HEK293T (cell line): ENCODE data around the gene PCAT6.

Experiments
- CTCF ChIA-PET: fragments of 350-600 bp; formaldehyde crosslinking; extraction: SDS; loops from one replicate; lab custom pipeline; 2021; ENCODE audit warnings: antibody characterized with exemption, inconsistent platforms; lab: Yijun Ruan, JAX
- POLR2A ChIA-PET: fragments of 350-600 bp; formaldehyde crosslinking; extraction: SDS; loops from one replicate; lab custom pipeline; 2020; ENCODE audit warnings: antibody characterized with exemption, inconsistent platforms; lab: Yijun Ruan, JAX
- DNase-seq: peaks from one replicate; pipeline ENCODE4 v3.0.0; 2012; ENCODE audit warnings: mixed read lengths; ENCODE audit errors: extremely low spot score
- ARNT ChIP-seq: fragments of 450-650 bp; IDR thresholded peaks from 2 replicates; pipeline ENCODE4 v1.6.1; 2017; ENCODE audit warnings: mild to moderate bottlenecking
- BHLHE40 ChIP-seq: fragments of 450-650 bp; IDR thresholded peaks from 2 replicates; pipeline ENCODE4 v1.6.1; 2016; ENCODE audit warnings: mild to moderate bottlenecking, moderate library complexity, borderline replicate concordance
- CTBP1 ChIP-seq: fragments of 450-650 bp; IDR thresholded peaks from 2 replicates; pipeline ENCODE4 v1.6.1; 2016; ENCODE audit warnings: borderline replicate concordance
- ELF4 ChIP-seq: fragments of 450-650 bp; IDR thresholded peaks from 2 replicates; pipeline ENCODE4 v1.6.1; 2017; ENCODE audit warnings: antibody characterized with exemption
- FOXA1 ChIP-seq: fragments of 450-650 bp; IDR thresholded peaks from 2 replicates; pipeline ENCODE4 v1.6.1; 2016; ENCODE audit warnings: mild to moderate bottlenecking
- FOXK2 ChIP-seq: fragments of 450-650 bp; IDR thresholded peaks from 2 replicates; pipeline ENCODE4 v1.6.1; 2016; ENCODE audit warnings: mild to moderate bottlenecking
- FOXM1 ChIP-seq: fragments of 450-650 bp; IDR thresholded peaks from 2 replicates; pipeline ENCODE4 v1.6.1; 2017; ENCODE audit warnings: mild to moderate bottlenecking, borderline replicate concordance
- HDGF ChIP-seq: fragments of 450-650 bp; IDR thresholded peaks from 2 replicates; pipeline ENCODE4 v1.6.1; 2017; ENCODE audit warnings: antibody characterized with exemption, borderline replicate concordance
- L3MBTL2 ChIP-seq: fragments of 450-650 bp; conservative IDR thresholded peaks from 2 replicates; pipeline ENCODE4 v1.6.1; 2016; ENCODE audit warnings: mild to moderate bottlenecking
- LEF1 ChIP-seq: fragments of 450-650 bp; IDR thresholded peaks from 2 replicates; pipeline ENCODE4 v1.6.1; 2017; ENCODE audit warnings: mild to moderate bottlenecking, borderline replicate concordance
- NFRKB ChIP-seq: fragments of 450-650 bp; IDR thresholded peaks from 2 replicates; pipeline ENCODE4 v1.6.1; 2016; ENCODE audit warnings: mild to moderate bottlenecking, moderate library complexity
- SP1 ChIP-seq: fragments of 450-650 bp; IDR thresholded peaks from 2 replicates; pipeline ENCODE4 v1.6.1; 2017
- SUZ12 ChIP-seq: fragments of 450-650 bp; IDR thresholded peaks from 2 replicates; pipeline ENCODE4 v1.6.1; 2016; ENCODE audit warnings: mild to moderate bottlenecking
- TARDBP ChIP-seq: fragments of 450-650 bp; IDR thresholded peaks from 2 replicates; pipeline ENCODE4 v1.6.1; 2016
- ZNF384 ChIP-seq: fragments of 450-650 bp; IDR thresholded peaks from 2 replicates; pipeline ENCODE4 v1.6.1; 2016
- TF ChIP-seq, protein P1 (sequence below): fragments of 450-650 bp; IDR thresholded peaks from 2 replicates; pipeline ENCODE4 v1.6.1; 2016

The PCAT6 gene

GRCh38 chr1:202854787-202855186 is 44.0 kb downstream of the PCAT6 start:
- no peak for DNase-seq
- POLR2A ChIA-PET, result interaction anchor here (1.1 kb wide), 1 partner anchor 44 kb away, joined by 3 read pairs; the partner anchor contains the start of gene PCAT6
- CTCF ChIA-PET, result interaction anchor here (1.0 kb wide), 1 partner anchor 64 kb away, joined by 4 read pairs; no protein-coding TSS in a partner anchor
- no peak for TF ChIP-seq L3MBTL2
- TF ChIP-seq ELF4, result no peak
- TF ChIP-seq FOXK2, result no peak
- TF ChIP-seq SUZ12, result no peak
- TF ChIP-seq FOXM1, result no peak
- TF ChIP-seq, protein P1, sequence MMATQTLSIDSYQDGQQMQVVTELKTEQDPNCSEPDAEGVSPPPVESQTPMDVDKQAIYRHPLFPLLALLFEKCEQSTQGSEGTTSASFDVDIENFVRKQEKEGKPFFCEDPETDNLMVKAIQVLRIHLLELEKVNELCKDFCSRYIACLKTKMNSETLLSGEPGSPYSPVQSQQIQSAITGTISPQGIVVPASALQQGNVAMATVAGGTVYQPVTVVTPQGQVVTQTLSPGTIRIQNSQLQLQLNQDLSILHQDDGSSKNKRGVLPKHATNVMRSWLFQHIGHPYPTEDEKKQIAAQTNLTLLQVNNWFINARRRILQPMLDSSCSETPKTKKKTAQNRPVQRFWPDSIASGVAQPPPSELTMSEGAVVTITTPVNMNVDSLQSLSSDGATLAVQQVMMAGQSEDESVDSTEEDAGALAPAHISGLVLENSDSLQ, result no peak
- TF ChIP-seq ARNT, result no peak
- TF ChIP-seq SP1, result no peak
- no peak for TF ChIP-seq TARDBP
- TF ChIP-seq CTBP1, result no peak
- no peak for TF ChIP-seq NFRKB
- TF ChIP-seq FOXA1, result no peak
- TF ChIP-seq BHLHE40, result no peak
- TF ChIP-seq LEF1, result no peak
- TF ChIP-seq ZNF384, result no peak
- no peak for TF ChIP-seq HDGF

DNA sequence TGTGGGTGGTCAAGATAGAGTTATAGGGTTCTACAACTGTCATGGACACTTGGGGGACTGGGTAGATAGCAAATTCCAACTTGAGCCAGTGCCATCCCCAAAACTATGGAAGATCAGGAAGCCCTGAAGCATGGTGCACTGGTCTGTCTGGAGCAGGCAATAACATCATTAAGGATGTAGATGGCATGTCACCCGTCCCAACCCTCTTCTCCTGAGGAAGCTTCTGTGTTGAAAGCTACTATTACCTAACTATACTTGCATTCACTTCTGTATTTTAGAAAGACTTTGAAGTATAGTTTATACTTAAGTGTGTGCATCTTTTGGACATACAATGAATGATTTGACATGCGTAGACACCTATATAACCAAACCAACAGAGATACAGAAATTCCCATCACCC is 45.3 kb downstream of the PCAT6 start:
- ChIA-PET CTCF (no interaction called here), POLR2A (no interaction called here)
- DNase-seq, result no peak
- TF ChIP-seq BHLHE40 (no peak), CTBP1 (no peak), HDGF (no peak), FOXK2 (no peak), L3MBTL2 (no peak), TARDBP (no peak), ARNT (no peak), FOXM1 (no peak), ELF4 (no peak), ZNF384 (no peak), NFRKB (no peak), LEF1 (no peak)
- TF ChIP-seq, protein P1, result no peak

DNA sequence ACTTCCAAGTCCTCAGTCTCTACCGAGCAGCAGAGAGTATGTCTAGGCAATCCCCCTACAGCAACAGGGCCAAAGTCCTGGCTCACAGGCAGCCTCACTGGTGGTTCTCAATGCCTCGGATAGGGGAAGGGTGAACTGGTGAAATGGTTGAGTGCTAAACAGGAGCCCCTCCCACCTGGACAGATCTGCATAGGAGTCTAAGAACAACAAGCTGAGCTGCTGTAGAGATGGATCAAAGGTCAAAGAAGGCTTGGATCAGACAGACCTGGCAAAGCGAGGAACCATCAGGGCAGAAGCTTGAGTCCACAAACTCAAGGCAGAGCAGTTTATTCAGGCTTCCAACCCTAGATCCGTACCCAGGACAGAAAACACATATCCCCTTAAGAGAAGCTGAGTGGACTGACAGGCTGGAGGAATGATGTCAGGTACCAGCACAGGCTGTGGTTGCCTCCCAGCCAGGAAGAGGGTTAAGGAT is 46.4 kb downstream of the PCAT6 start:
- ChIA-PET CTCF (no interaction called here), POLR2A (no interaction called here)
- no peak for TF ChIP-seq LEF1
- no peak for DNase-seq

DNA sequence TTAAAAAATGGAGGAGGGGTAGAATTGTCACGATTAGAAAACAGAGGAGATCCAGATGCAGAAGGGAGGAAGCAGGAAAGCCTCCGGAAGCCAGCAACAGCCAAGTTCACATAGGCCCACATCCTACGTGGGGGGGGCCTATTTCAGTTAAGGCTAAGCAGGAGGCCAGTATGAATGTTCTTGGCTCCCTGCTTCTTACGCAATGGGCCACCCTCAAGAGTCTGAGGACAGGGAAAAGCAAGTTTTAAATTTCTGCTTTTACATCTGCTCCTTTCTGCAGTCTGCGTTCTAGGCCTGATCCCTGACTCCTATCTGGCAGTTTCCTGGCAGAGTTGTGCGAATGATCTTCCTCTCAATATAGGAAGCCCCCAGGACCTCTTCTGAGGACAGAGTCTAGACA is 47.6 kb downstream of the PCAT6 start:
- CTCF ChIA-PET, result interaction anchor here (1.1 kb wide), 1 partner anchor 107 kb away, joined by 3 read pairs; no protein-coding TSS in a partner anchor
- POLR2A ChIA-PET, result no interaction called here
- no peak for DNase-seq
- no peak for TF ChIP-seq CTBP1
- TF ChIP-seq SP1, result no peak
- no peak for TF ChIP-seq ZNF384
- TF ChIP-seq FOXM1, result no peak
- no peak for TF ChIP-seq LEF1
- no peak for TF ChIP-seq L3MBTL2
- no peak for TF ChIP-seq NFRKB
- no peak for TF ChIP-seq ELF4
- TF ChIP-seq SUZ12, result no peak

DNA sequence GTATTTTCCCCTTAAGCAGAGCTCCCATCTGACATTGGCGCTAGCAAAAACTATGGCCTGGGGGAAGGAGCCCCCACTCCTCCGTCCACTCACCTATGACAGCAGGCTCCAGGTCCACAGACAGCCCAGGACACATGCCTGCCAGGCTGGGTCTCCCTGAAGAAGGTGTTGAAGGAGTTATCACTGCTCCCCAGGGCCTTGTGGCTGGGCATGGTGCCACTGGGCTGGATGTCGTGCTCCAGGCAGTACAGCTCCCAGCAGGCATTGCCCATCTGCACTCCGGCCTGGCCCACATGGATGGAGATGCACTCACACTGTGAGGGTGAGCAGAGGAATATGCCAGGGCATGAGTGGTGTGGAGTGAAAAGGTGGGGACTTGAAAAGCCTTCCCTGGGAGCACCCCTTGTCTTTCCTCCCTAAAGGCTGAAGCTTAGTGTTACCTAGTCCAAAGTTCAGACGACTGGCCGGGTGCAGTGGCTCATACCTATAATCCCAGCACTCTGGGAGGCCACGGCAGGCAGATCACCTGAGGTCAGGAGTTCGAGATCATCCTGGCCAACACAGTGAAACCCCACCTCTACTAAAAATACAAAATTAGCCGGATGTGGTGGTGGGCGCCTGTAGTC is 48.1 kb downstream of the PCAT6 start:
- ChIA-PET POLR2A (interaction anchor here (3.0 kb wide), 1 partner anchor 49 kb away, joined by 9 read pairs; the partner anchor contains the start of gene PCAT6), CTCF (interaction anchor here (0.6 to 1.1 kb wide), 2 partner anchors 86 to 107 kb away, joined by 3 to 5 read pairs; no protein-coding TSS in a partner anchor)
- no peak for DNase-seq
- TF ChIP-seq FOXK2, result no peak
- TF ChIP-seq FOXA1, result no peak
- TF ChIP-seq BHLHE40, result no peak
- no peak for TF ChIP-seq ARNT
- no peak for TF ChIP-seq CTBP1
- TF ChIP-seq LEF1, result no peak
- TF ChIP-seq, protein P1, result no peak

DNA sequence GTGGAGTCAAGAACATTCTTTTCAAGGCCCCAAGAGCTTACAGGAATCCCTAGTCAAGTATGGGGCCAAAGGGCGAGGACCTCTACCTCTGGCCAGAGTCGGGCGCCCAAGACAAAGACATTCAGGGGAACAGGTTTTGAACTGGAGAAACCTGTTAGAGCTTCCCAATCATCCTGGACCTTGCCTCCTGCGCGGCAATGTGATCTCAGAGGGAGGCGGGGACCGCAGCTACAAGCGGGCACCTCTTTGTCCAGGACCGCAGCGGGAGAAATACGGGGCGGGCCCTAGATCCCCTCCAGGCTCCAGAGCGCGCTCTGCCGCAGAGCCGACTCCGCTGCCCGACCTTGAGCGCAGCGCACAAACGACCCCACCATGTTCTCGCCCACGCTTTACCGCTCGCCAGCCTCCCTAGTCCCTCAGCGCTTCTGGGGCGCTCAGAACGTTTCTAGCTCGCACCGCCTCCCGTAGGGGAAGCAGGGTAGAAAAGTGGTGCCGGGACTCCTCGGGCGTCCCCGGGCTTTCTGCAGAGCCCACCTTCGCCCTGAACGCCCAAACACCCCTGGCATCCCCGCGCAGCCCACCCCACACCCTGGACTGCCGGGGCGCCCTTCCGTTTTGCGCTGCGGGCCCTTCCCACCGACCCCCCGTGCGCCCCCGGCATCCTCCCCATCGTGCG is 50.1 kb downstream of the PCAT6 start:
- POLR2A ChIA-PET, result interaction anchor here (0.8 to 3.0 kb wide), 8 partner anchors 10 to 146 kb away, joined by 3 to 9 read pairs (median 6); partner anchors contain the start of genes PCAT6, RABIF and TMEM183A
- DNase-seq, result peak; percentile 70
- CTCF ChIA-PET, result no interaction called here
- TF ChIP-seq FOXA1 (no peak), BHLHE40 (no peak), CTBP1 (no peak), NFRKB (no peak), HDGF (no peak), L3MBTL2 (no peak; the same call in 1 of the 2 replicates), ZNF384 (no peak), ELF4 (no peak), SUZ12 (no peak), FOXM1 (no peak)
- TF ChIP-seq, protein P1, result no peak
